ENCODE data around the gene PDSS2.

- TF ChIP-seq, protein P1, sequence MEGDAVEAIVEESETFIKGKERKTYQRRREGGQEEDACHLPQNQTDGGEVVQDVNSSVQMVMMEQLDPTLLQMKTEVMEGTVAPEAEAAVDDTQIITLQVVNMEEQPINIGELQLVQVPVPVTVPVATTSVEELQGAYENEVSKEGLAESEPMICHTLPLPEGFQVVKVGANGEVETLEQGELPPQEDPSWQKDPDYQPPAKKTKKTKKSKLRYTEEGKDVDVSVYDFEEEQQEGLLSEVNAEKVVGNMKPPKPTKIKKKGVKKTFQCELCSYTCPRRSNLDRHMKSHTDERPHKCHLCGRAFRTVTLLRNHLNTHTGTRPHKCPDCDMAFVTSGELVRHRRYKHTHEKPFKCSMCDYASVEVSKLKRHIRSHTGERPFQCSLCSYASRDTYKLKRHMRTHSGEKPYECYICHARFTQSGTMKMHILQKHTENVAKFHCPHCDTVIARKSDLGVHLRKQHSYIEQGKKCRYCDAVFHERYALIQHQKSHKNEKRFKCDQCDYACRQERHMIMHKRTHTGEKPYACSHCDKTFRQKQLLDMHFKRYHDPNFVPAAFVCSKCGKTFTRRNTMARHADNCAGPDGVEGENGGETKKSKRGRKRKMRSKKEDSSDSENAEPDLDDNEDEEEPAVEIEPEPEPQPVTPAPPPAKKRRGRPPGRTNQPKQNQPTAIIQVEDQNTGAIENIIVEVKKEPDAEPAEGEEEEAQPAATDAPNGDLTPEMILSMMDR (IDR thresholded peaks at IDR 0.05): no peak
- no peak for TF ChIP-seq POLR2A (IDR thresholded peaks at IDR 0.05)
These were observed 18.4 kb downstream of the PDSS2 start for GRCh38 chr6:107440936-107441335.

Data from body of pancreas (tissue), 4 donors.